Parathyroid adenoma (tissue), 2 donors: ENCODE data around the gene SOX5.

ENCODE experiments used
- H2AFZ ChIP-seq: fragments of 300-600 bp; sonication (generic); one replicate; pipeline ENCODE4 v1.7.0; 2017; ENCODE audit warnings: antibody characterized with exemption, mild to moderate bottlenecking
- H3K27ac ChIP-seq: fragments of 300-600 bp; sonication (generic); one replicate; pipeline ENCODE4 v1.7.0; 2017
- H3K27me3 ChIP-seq: fragments of 300-600 bp; sonication (generic); one replicate; pipeline ENCODE4 v1.7.0; 2017; ENCODE audit warnings: low read length; ENCODE audit not compliant: control insufficient read depth, insufficient read depth
- H3K36me3 ChIP-seq: fragments of 300-600 bp; sonication (generic); one replicate; pipeline ENCODE4 v1.7.0; 2017; ENCODE audit warnings: low read length; ENCODE audit not compliant: control insufficient read depth, insufficient read depth
- H3K4me1 ChIP-seq: fragments of 300-600 bp; sonication (generic); one replicate; pipeline ENCODE4 v1.7.0; 2017; ENCODE audit warnings: control low read depth
- H3K4me2 ChIP-seq: fragments of 300-600 bp; sonication (generic); one replicate; pipeline ENCODE4 v1.7.0; 2017; ENCODE audit warnings: low read length
- H3K4me3 ChIP-seq: fragments of 300-600 bp; sonication (generic); one replicate; pipeline ENCODE4 v1.7.0; 2017; ENCODE audit warnings: low read depth, low read length
- H3K79me2 ChIP-seq: fragments of 300-600 bp; sonication (generic); one replicate; pipeline ENCODE4 v1.7.0; 2017; ENCODE audit warnings: control low read depth
- H3K9ac ChIP-seq: fragments of 300-600 bp; sonication (generic); one replicate; pipeline ENCODE4 v1.7.0; 2017; ENCODE audit warnings: mild to moderate bottlenecking
- H3K9me3 ChIP-seq: fragments of 300-600 bp; sonication (generic); one replicate; pipeline ENCODE4 v1.7.0; 2017; ENCODE audit warnings: low read length; ENCODE audit not compliant: control insufficient read depth
- CTCF ChIP-seq: fragments of 300-600 bp; sonication (generic); IDR thresholded peaks from one replicate; pipeline ENCODE4 v1.7.0; 2017; ENCODE audit warnings: antibody characterized with exemption, mild to moderate bottlenecking
- donor health status: primary hyperparathyroidism.

The SOX5 gene

GRCh38 chr12:23618718-23619117 is 330.8 kb downstream of the SOX5 start:
- H3K9ac ChIP-seq = no peak overlapping the region
- no peak overlapping the region for H3K4me2 ChIP-seq

GRCh38 chr12:23617749-23618148 is 331.7 kb downstream of the SOX5 start:
- Histone ChIP-seq H2AFZ (no peak overlapping the region), H3K9ac (no peak overlapping the region), H3K27me3 (no peaks in the 10 kb centered on the region), H3K4me2 (no peak overlapping the region), H3K9me3 (no peaks in the 10 kb centered on the region), H3K27ac (no peak overlapping the region), H3K4me3 (no peak overlapping the region), H3K36me3 (no peaks in the 10 kb centered on the region), H3K79me2 (no peaks in the 10 kb centered on the region), H3K4me1 (no peaks in the 10 kb centered on the region)
- TF ChIP-seq CTCF = no peak

More at GRCh38 chr12:23618718-23619117, 330.8 kb downstream of the SOX5 start:
- Histone ChIP-seq H3K79me2 (no peaks in the 10 kb centered on the region), H3K27ac (no peak overlapping the region), H3K36me3 (no peaks in the 10 kb centered on the region), H3K27me3 (no peaks in the 10 kb centered on the region), H3K9me3 (no peaks in the 10 kb centered on the region), H2AFZ (no peak overlapping the region), H3K4me1 (no peaks in the 10 kb centered on the region), H3K4me3 (no peak overlapping the region)
- TF ChIP-seq CTCF = no peak

DNA sequence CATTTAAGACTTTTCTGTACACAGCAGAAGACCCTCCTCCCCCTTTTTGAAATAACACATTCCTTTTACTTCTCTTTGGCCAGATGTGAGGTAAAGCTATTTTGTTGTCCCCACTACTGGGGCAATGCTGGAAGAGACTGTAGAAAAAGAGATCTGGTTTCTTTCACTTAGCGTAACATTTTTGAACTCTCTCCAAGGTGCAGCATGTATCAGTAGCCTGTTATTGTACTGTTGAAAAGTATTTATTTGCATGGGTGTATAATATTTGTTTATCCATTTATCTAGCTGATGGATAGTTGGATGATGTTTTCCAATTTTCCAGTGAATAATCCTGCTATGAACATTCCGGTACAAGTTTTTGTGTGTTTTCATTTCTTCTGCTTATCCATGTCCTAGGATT is 335.2 kb downstream of the SOX5 start:
- no peaks in the 10 kb centered on the region for H3K79me2 ChIP-seq
- no peaks in the 10 kb centered on the region for H3K9me3 ChIP-seq
- H3K9ac ChIP-seq = no peak overlapping the region
- H2AFZ ChIP-seq = no peak overlapping the region
- no peaks in the 10 kb centered on the region for H3K4me1 ChIP-seq
- H3K4me2 ChIP-seq = no peak overlapping the region
- no peak overlapping the region for H3K4me3 ChIP-seq
- no peaks in the 10 kb centered on the region for H3K27me3 ChIP-seq
- TF ChIP-seq CTCF = no peak
- H3K27ac ChIP-seq = no peak overlapping the region
- H3K36me3 ChIP-seq = no peaks in the 10 kb centered on the region

- Histone ChIP-seq H3K4me3 (no peak overlapping the region), H3K9me3 (no peaks in the 10 kb centered on the region), H3K9ac (no peak overlapping the region), H3K36me3 (no peaks in the 10 kb centered on the region), H3K79me2 (no peaks in the 10 kb centered on the region), H3K27ac (no peak overlapping the region), H2AFZ (no peak overlapping the region), H3K4me1 (no peaks in the 10 kb centered on the region), H3K27me3 (no peaks in the 10 kb centered on the region), H3K4me2 (no peak overlapping the region)
- no peak for TF ChIP-seq CTCF
Measured at GRCh38 chr12:23611320-23611719, 338.1 kb downstream of the SOX5 start.

DNA sequence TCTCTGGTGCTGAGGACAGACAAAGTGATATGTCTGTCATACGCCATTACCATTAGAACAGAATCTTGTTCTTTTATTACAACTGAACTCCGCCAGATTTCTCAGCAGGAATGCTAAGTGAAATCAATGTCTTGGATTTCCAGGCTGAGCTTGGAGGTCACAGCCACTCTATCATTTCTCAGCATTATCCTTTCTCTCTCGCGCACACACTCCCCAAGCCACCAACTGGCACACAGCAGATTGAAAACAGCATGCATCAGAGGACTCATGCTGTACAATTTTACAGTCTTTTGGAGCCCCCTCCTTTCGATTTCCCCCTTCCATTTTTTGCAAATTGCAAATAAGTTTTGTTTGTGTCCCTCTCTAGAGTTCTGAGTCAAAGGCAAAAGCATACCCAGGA is 348.6 kb downstream of the SOX5 start:
- no peaks in the 10 kb centered on the region for H3K27me3 ChIP-seq
- no peak overlapping the region for H3K9ac ChIP-seq
- no peaks in the 10 kb centered on the region for H3K9me3 ChIP-seq
- H3K36me3 ChIP-seq = no peaks in the 10 kb centered on the region
- no peaks in the 10 kb centered on the region for H3K79me2 ChIP-seq
- H3K4me3 ChIP-seq = no peak overlapping the region
- H3K4me2 ChIP-seq = no peak overlapping the region
- no peak overlapping the region for H3K27ac ChIP-seq
- TF ChIP-seq CTCF = no peak
- H2AFZ ChIP-seq = no peak overlapping the region
- H3K4me1 ChIP-seq = no peaks in the 10 kb centered on the region
